Posterior vena cava (tissue), 2 donors: ENCODE measurements around the gene CWC25. TPM values are rescaled to one million over a fixed set of nuclear protein-coding genes. Genes with fewer than 3 reads are reported as not detected.

ENCODE experiments used
- microRNA-seq, 2 donors: library from miRNA; unstranded; fragments of <30 nt; microRNA quantifications; one replicate each; pipeline ENCODE4 v1.2.0, GENCODE V29; 2020 to 2021; ENCODE audit warnings: borderline microRNAs expressed in 2 of 2
- total RNA-seq, 2 donors: library from RNA; stranded (reverse); fragmentation: NEBNext Ultra II Directional; extraction: Animal tissue kit (Norgen Biotek cat#: 25700); gene quantifications; one replicate each; pipeline ENCODE4 v1.2.1, GENCODE V29; 2021
- donor health status: DM: yes; HTN: yes; CAD: no.
- donor health status: DM: yes; HTN: yes; CAD: no.

Gene CWC25
- total RNA-seq, 2 donors from 2014 or later, result 13.6 to 14.9 TPM

Small RNA genes within 50 kb of the gene (microRNA-seq; reads per million reads assigned to microRNA genes)
- gene MIR4727, result 0.65 to 1.3 reads per million in 2 donors

Other genes starting within 250 kb of the CWC25 start
- 1 to 10 TPM in 1 of 2 donors, under 1 TPM in 1; 0.93 to 1.2 TPM for gene SRCIN1, start 219.4 kb downstream of the CWC25 start, total RNA-seq
- gene EPOP, start 150.4 kb downstream of the CWC25 start, total RNA-seq, result 1 to 10 TPM; 1.6 to 2.6 TPM
- 10 to 100 TPM; 79.7 to 82.4 TPM for gene MLLT6, start 120.0 kb downstream of the CWC25 start, total RNA-seq
- gene CISD3, start 95.0 kb downstream of the CWC25 start, total RNA-seq, result 10 to 100 TPM; 24.7 to 27.4 TPM
- gene PCGF2, start 77.0 kb downstream of the CWC25 start, total RNA-seq, result 10 to 100 TPM; 51.3 to 53.9 TPM
- 100 to 1,000 TPM; 133 to 137 TPM for gene PSMB3, start 72.6 kb downstream of the CWC25 start, total RNA-seq
- 10 to 100 TPM; 38.7 to 45.7 TPM for gene PIP4K2B, start 25.8 kb downstream of the CWC25 start, total RNA-seq
- 1,000 to 10,000 TPM; 1,179 to 1,230 TPM for gene RPL23, start 28.4 kb upstream of the CWC25 start, total RNA-seq
- 100 to 1,000 TPM in 1 of 2 donors, 10 to 100 TPM in 1; 95.2 to 119 TPM for gene LASP1, start 44.7 kb upstream of the CWC25 start, total RNA-seq
- gene FBXO47, start 142.1 kb upstream of the CWC25 start, total RNA-seq, result not detected